CD4-positive, alpha-beta T cell (primary cell): ENCODE data around the gene THADA. TPM values are rescaled to one million over a fixed set of nuclear protein-coding genes. Genes with fewer than 3 reads are reported as not detected.
A peak's percentile ranks its signal among the peaks of the same experiment; 100 is the strongest.

Source experiments
- ATAC-seq: fragments of 200-7000 bp; cut with Tn5 transposase; one replicate; pipeline ENCODE4 v1.10.0; 2022; ENCODE audit warnings: mild to moderate bottlenecking; ENCODE audit not compliant: poor library complexity
- CTCF ChIA-PET: fragments of 350-600 bp; sonication (Branson Sonifier 250); formaldehyde crosslinking; loops from one replicate; lab custom pipeline; 2021; ENCODE audit warnings: antibody characterized with exemption, inconsistent platforms; lab: Charles Lee
- POLR2A ChIA-PET: fragments of 350-600 bp; sonication (Branson Sonifier 250); formaldehyde crosslinking; loops from one replicate; lab custom pipeline; 2021; ENCODE audit warnings: antibody characterized with exemption, inconsistent platforms; lab: Charles Lee
- DNase-seq, 14 experiments: peaks; one replicate each; pipeline ENCODE4 v3.0.0-alpha.2; 2013 to 2020; ENCODE audit warnings: mixed read lengths in 2 of 14
- H3K27ac ChIP-seq, 2 donors: one replicate each; pipeline versions ENCODE4 v1.5.1 to v1.7.0; 2013; ENCODE audit warnings: low read length in 2 of 2, low read depth in 1 of 2, mild to moderate bottlenecking in 1 of 2
- H3K27me3 ChIP-seq, 2 experiments: 1 replicate in 1 of 2; 2 replicates in 1 of 2; pipeline versions ENCODE4 v1.6.1 to v1.7.0; 2013; ENCODE audit warnings: low read length in 2 of 2, control low read depth in 1 of 2, mild to moderate bottlenecking in 1 of 2, moderate library complexity in 1 of 2; ENCODE audit not compliant: insufficient read depth in 2 of 2, control insufficient read depth in 1 of 2
- H3K36me3 ChIP-seq: one replicate; pipeline ENCODE4 v1.6.1; 2013; ENCODE audit warnings: low read length, control low read depth; ENCODE audit not compliant: insufficient read depth
- H3K4me1 ChIP-seq: one replicate; pipeline ENCODE4 v1.6.1; 2013; ENCODE audit warnings: low read length, control low read depth; ENCODE audit not compliant: insufficient read depth
- H3K4me3 ChIP-seq: one replicate; pipeline ENCODE4 v1.5.1; 2013; ENCODE audit warnings: mild to moderate bottlenecking, low read length, moderate library complexity
- H3K9me3 ChIP-seq, 2 experiments: 1 replicate in 1 of 2; 2 replicates in 1 of 2; pipeline versions ENCODE4 v1.6.1 to v1.7.0; 2013; ENCODE audit warnings: low read length in 2 of 2, mild to moderate bottlenecking in 2 of 2, control low read depth in 1 of 2, moderate library complexity in 1 of 2; ENCODE audit not compliant: control insufficient read depth in 1 of 2, insufficient read depth in 1 of 2
- H3K27ac Mint-ChIP-seq: one replicate; pipeline ENCODE4 v1.8.0; 2020; ENCODE audit warnings: mixed read lengths
- H3K27me3 Mint-ChIP-seq: one replicate; pipeline ENCODE4 v1.8.0; 2021; ENCODE audit warnings: mixed read lengths
- H3K36me3 Mint-ChIP-seq: one replicate; pipeline ENCODE4 v1.8.0; 2021; ENCODE audit warnings: low read depth, mixed read lengths
- H3K4me1 Mint-ChIP-seq: one replicate; pipeline ENCODE4 v1.8.0; 2021; ENCODE audit warnings: low read depth, mixed read lengths
- H3K4me3 Mint-ChIP-seq: one replicate; pipeline ENCODE4 v1.8.0; 2020; ENCODE audit warnings: mild to moderate bottlenecking, mixed read lengths
- H3K9me3 Mint-ChIP-seq: one replicate; pipeline ENCODE4 v1.8.0; 2020; ENCODE audit warnings: mixed read lengths
- intact Hi-C, 2 experiments: fragments of 100-400 bp; cut with DNase I in 1 of 2; cut with micrococcal nuclease in 1 of 2; formaldehyde crosslinking; loops; one replicate each; pipeline versions ENCODE4 v1.15.1 to v1.9.0; 2023 to 2025; cut with DNase I, micrococcal nuclease
- polyA plus RNA-seq, 2 donors: library from polyadenylated mRNA; unstranded; fragments of 120-200 nt; gene quantifications; one replicate each; pipeline ENCODE4 v1.2.1, GENCODE V29; 2013
- total RNA-seq, 174 experiments: library from RNA in 2 of 174; stranded (reverse) in 2 of 174; gene quantifications; one replicate each; pipeline ENCODE4 v1.2.3 and lab custom pipeline; 2021 to 2026
- TF ChIP-seq, protein P1 (sequence below): fragments of 200-600 bp; IDR thresholded peaks from one replicate; pipeline ENCODE4 v1.8.0; 2022; ENCODE audit warnings: antibody characterized with exemption, mild to moderate bottlenecking

Gene THADA, protein sequence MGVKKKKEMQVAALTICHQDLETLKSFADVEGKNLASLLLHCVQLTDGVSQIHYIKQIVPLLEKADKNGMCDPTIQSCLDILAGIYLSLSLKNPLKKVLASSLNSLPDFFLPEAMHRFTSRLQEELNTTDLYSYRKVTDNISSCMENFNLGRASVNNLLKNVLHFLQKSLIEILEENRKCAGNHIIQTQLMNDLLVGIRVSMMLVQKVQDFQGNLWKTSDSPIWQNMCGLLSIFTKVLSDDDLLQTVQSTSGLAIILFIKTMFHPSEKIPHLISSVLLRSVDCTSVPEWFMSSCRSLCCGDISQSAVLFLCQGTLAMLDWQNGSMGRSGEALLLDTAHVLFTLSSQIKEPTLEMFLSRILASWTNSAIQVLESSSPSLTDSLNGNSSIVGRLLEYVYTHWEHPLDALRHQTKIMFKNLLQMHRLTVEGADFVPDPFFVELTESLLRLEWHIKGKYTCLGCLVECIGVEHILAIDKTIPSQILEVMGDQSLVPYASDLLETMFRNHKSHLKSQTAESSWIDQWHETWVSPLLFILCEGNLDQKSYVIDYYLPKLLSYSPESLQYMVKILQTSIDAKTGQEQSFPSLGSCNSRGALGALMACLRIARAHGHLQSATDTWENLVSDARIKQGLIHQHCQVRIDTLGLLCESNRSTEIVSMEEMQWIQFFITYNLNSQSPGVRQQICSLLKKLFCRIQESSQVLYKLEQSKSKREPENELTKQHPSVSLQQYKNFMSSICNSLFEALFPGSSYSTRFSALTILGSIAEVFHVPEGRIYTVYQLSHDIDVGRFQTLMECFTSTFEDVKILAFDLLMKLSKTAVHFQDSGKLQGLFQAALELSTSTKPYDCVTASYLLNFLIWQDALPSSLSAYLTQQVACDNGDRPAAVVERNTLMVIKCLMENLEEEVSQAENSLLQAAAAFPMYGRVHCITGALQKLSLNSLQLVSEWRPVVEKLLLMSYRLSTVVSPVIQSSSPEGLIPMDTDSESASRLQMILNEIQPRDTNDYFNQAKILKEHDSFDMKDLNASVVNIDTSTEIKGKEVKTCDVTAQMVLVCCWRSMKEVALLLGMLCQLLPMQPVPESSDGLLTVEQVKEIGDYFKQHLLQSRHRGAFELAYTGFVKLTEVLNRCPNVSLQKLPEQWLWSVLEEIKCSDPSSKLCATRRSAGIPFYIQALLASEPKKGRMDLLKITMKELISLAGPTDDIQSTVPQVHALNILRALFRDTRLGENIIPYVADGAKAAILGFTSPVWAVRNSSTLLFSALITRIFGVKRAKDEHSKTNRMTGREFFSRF (N-terminal part only)
- 10 to 100 TPM; 29.3 to 32.9 TPM for total RNA-seq
- 21.4 TPM for polyA plus RNA-seq (2013, experiment 1 of 2)
- polyA plus RNA-seq (2013, experiment 2 of 2): 28.6 TPM
- total RNA-seq (lab: John Stamatoyannopoulos, UW): 50.1 to 167 (median 101) reads per million in 172 experiments

DNA sequence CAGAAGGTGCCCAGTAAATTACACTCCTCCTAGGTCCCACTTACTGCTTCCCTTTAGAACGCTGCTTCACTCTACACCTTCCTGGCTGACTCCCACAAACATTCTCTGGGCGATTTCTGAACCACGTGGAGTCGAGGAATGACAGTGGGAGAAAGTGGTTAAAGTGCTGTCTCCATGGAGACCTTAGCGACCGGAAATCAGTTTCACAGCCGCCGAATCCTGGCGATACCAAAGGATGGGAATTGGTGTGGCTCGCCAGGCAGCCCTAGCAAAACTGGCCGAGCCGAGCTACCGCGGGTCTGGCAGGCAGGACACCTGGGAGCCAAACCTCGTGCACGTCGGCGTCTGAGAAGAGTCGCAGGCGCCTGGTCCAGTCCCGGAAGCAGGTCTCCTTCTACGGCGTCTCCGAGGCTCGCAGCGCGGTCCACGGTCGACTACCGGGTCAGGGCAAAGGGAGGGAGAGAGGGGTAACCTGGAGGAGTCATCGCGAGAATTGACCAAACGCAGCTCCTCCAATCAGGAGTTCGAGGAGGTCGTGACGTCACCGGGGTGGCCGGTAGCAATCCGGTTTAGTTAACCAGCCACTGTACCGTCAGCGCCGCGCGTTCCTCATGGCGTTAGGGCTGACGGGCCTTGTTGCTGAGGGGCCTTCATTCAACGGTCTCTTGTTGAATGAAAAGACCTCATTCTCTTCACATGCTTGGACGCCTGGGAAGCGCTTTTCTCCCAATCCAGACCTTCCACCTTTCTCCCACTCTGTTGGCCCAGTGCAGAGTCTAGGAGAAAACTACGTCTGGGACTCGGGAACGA lies at the start of gene THADA:
Gene THADA (minus strand): TSS at position 436 of the 810 bp plus-strand sequence. CDS start 3,646 bp downstream, outside the sequence.
- peak within 1 kb of the TSS; percentile 68 to 96 for H3K27ac ChIP-seq
- ChIA-PET POLR2A (interaction anchor here (0.6 to 2.4 kb wide), 14 partner anchors 9 to 948 kb away, joined by 3 to 22 read pairs (median 3); partner anchors contain the start of genes CAMKMT, PLEKHH2, PPM1B and PREPL), CTCF (interaction anchor here (3.8 kb wide), 1 partner anchor 19 kb away, joined by 16 read pairs; no protein-coding TSS in a partner anchor)
- no peaks in the 10 kb centered on the region for H3K27me3 Mint-ChIP-seq
- H3K27me3 ChIP-seq: no peaks in the 10 kb centered on the region
- H3K4me1 Mint-ChIP-seq: peaks cover 35% of the 10 kb centered on the region
- DNase-seq (peak; percentile 90 to 98 (median 94)), ATAC-seq (peak; percentile 90)
- H3K9me3 Mint-ChIP-seq: no peaks in the 10 kb centered on the region
- intact Hi-C loops: loop anchor here in 1 of 2 experiments (5.0 to 10.0 kb wide), 4 partner anchors 179 to 1751 kb away; partner anchors contain the start of genes CAMKMT, DYNC2LI1 and PREPL
- peaks cover 21% of the 10 kb centered on the region for H3K4me1 ChIP-seq
- H3K4me3 ChIP-seq: peak within 1 kb of the TSS; percentile 84
- H3K36me3 Mint-ChIP-seq: peaks cover 29% of the 10 kb centered on the region
- H3K4me3 Mint-ChIP-seq: peak within 1 kb of the TSS; percentile 97
- H3K9me3 ChIP-seq: no peaks in the 10 kb centered on the region
- H3K27ac Mint-ChIP-seq: peak within 1 kb of the TSS; percentile 93
- TF ChIP-seq, protein P1, sequence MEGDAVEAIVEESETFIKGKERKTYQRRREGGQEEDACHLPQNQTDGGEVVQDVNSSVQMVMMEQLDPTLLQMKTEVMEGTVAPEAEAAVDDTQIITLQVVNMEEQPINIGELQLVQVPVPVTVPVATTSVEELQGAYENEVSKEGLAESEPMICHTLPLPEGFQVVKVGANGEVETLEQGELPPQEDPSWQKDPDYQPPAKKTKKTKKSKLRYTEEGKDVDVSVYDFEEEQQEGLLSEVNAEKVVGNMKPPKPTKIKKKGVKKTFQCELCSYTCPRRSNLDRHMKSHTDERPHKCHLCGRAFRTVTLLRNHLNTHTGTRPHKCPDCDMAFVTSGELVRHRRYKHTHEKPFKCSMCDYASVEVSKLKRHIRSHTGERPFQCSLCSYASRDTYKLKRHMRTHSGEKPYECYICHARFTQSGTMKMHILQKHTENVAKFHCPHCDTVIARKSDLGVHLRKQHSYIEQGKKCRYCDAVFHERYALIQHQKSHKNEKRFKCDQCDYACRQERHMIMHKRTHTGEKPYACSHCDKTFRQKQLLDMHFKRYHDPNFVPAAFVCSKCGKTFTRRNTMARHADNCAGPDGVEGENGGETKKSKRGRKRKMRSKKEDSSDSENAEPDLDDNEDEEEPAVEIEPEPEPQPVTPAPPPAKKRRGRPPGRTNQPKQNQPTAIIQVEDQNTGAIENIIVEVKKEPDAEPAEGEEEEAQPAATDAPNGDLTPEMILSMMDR: no peak
- peaks cover 10% of the 10 kb centered on the region for H3K36me3 ChIP-seq

DNA sequence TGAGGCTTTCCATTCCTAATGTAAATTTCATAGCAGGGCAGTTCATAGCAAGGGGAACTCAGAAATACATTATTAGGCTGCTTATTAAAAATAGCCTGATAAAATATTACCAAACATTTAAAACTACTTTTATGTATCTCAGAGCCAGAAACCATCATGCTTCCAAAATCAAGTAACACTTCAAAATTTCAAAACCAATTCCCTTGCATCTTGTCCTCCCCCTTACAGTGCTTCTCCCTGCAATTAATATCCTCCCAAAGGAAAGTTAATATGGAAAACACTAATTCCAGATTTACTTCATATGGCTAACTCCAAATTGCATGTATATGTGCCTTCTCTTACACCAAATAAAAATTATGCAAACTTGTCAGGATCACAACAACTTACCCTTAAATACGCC lies 47.8 kb upstream of the THADA start:
- H3K27ac Mint-ChIP-seq: no peak overlapping the region
- H3K27me3 Mint-ChIP-seq: peaks cover 7% of the 10 kb centered on the region
- Histone ChIP-seq H3K27me3 (no peaks in the 10 kb centered on the region), H3K36me3 (no peaks in the 10 kb centered on the region), H3K4me3 (no peak overlapping the region), H3K9me3 (peaks cover 0 to 7% of the 10 kb centered on the region in 2 experiments), H3K27ac (no peak overlapping the region), H3K4me1 (no peaks in the 10 kb centered on the region)
- intact Hi-C loops: no loop called here
- H3K36me3 Mint-ChIP-seq: no peaks in the 10 kb centered on the region
- ChIA-PET POLR2A (no interaction called here), CTCF (no interaction called here)
- peaks cover 2% of the 10 kb centered on the region for H3K9me3 Mint-ChIP-seq
- ATAC-seq: no peak
- TF ChIP-seq, protein P1: no peak
- DNase-seq: no peak
- H3K4me1 Mint-ChIP-seq: no peaks in the 10 kb centered on the region
- H3K4me3 Mint-ChIP-seq: no peak overlapping the region
